Superior temporal gyrus (tissue), 1 donor: ENCODE data around the gene CDK2AP2.

Source experiments
- DNase-seq: peaks from one replicate; pipeline ENCODE4 v3.0.0-alpha.2; 2016; ENCODE audit errors: extremely low spot score

The CDK2AP2 gene

GRCh38 chr11:67503119-67504004 lies 4.6 kb downstream of the CDK2AP2 start:
- no peak for DNase-seq

DNA sequence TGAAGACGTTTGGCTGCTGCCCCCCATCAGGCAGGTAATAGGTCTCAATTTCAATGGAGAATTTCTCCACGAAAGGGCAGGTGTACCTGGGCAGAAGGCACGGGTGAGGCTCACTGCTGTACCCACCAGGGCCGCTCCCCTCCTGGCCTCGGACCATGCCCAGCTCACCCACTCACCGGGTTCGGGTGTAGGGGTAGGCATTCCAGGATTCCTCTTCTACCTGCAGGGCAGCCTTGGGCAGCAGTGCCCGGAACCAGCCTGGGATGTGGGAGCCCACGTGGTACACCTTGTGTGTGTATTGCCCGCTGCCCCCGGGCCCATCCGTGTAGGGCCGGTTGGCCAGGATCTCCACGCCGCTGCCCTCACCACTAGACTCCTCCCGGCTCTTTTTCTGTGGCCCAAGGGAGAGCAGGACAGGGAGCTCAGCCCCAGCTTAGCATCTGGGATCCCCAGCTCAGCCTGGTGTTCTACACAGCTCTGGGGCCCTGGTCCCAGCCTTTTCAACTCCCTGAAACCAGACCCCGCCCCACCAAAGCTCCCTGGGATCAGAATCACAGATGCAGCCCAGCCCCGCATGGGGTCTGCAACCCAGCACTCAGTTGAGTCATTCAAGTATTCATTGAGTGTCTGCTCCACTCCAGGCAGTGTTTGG lies 5.5 kb downstream of the CDK2AP2 start:
- no peak for DNase-seq

DNA sequence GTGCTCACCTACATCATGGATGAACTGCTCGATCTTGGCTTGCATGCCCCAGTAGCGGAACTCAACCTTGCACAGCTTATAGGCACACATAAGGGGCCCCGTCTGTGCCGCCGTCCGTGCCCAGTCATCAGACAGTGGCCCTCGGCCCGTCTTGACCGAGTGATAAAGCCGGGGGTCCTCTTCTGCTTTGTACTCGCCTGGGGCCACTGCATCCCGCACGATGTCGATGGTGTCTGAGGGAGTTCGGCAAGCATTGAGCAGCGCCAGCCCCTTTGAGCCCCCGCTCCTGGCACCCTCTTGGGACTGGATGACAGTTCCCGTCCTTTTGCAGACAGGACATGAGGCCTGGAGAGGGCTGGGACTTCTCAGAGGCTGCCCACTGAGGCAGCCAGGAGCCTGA lies 6.1 kb downstream of the CDK2AP2 start:
- no peak for DNase-seq

- DNase-seq, result no peak
Observed at GRCh38 chr11:67500831-67501715, 6.9 kb downstream of the CDK2AP2 start.

GRCh38 chr11:67500484-67500821 lies 7.5 kb downstream of the CDK2AP2 start:
- no peak for DNase-seq

GRCh38 chr11:67499808-67500483 lies 8.0 kb downstream of the CDK2AP2 start:
- DNase-seq, result no peak

- DNase-seq, result no peak
Observed at GRCh38 chr11:67498544-67498972, 9.4 kb downstream of the CDK2AP2 start.

DNA sequence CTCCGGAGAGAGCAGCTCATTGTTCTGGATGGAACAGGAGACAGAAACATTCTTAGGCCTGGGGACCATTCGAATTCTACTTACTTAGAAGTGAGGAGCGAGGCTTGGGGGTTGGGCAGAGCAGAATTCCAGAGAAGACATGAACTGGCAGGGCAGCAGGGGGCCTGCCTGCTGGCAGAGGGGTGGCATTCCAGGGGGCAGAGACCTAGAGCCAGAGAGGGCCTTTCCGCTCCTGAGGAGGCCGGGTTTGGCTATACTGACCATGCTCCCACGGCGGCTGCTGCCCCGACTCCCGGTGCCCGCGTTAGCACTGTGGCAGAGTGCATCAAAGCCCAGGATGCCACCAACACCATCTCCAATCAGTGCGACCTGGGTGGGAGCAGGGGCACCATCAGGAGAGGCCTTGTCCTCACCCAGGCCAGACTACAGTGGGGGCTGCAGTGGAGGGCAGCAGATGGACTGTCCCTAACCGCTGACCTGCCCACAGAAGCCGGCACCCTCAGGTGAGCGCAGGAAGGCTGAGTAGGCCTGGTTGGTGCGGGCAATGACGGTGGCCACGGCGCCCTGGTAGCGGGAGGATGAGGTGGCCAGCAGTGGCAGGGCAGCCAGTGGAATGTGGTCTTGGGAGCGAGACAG lies 10.2 kb downstream of the CDK2AP2 start:
- no peak for DNase-seq

GRCh38 chr11:67496113-67496512 lies 11.8 kb downstream of the CDK2AP2 start:
- no peak for DNase-seq

- no peak for DNase-seq
Observed at GRCh38 chr11:67495234-67496005, 12.5 kb downstream of the CDK2AP2 start.

- DNase-seq, result no peak
Observed at GRCh38 chr11:67494371-67495233, 13.4 kb downstream of the CDK2AP2 start.

DNA sequence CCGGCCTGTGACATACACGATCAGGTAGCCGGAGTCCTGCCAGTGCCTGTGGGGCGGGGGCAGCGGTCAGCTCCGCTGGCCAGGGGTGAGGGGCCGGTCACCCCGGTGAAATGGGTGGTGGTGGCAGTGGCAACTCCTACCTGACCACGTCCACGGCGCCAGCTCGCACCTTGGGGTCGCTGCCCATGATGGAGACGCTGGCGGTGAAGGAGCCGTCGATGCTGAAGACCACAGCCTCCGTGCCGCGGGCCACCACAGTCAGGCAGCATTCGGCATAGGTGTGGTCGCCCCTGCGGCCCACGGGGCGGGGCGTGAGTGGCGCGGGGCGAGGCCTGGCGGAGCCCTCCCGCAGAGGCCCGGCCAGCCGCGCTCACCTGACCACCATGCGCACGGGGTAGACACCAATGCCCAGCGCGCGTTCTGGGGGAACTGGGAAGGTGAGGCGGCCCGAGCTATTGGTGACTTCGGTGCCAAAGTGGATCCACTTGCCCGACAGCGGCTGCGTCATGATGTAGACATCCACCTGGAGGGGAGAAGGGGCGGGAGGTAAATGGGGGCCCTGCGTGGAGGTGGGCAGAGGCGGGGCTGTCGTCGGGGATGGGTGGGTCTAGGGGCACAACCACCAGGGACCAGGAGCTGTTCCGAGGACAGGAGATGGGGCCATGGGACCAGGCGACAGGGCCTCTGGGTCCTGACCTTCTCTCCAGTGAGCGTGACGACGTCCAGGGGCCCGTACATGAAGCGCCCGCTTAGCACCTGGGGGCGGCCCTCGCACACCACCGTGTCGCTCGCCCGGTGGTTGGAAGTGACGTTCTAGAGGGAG lies 14.2 kb downstream of the CDK2AP2 start:
- no peak for DNase-seq

DNA sequence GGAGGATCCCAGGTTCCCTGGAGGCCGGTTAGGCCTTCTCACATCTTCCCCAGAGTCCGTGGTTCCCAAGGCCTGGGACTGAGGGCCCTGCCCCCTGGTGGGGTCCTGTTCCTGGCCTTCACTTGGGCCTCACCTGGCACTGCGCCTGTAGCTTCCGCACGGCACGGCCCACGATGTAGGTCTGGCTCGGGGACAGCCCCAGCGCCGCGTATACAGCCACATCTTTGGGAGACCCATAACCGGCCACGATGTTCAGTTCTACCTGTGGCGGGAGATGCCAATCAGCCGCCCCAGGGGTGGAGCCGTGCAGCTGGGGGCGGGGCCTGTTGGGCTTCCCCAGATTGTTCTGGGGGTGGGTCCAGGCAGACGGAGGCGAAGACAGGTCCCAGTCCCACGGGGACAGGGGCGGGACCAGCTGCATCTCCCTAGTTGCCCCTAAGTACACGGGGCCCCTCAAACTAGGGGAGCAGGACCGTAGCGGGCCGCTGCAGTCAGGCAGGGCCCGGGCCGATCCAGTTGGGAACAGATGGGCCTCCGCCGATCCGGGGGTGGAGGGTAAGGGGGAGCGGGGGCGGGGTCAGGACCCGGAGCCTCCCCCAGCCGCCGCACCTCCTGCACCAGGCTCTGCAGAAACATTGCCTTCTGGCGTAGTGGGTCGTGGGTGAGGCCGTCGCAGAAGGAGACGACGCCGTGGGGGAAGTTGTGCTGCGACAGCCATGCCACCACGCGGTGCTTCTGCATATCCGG lies 15.0 kb downstream of the CDK2AP2 start:
- no peak for DNase-seq

- no peak for DNase-seq
Observed at GRCh38 chr11:67492069-67492727, 15.8 kb downstream of the CDK2AP2 start.

DNA sequence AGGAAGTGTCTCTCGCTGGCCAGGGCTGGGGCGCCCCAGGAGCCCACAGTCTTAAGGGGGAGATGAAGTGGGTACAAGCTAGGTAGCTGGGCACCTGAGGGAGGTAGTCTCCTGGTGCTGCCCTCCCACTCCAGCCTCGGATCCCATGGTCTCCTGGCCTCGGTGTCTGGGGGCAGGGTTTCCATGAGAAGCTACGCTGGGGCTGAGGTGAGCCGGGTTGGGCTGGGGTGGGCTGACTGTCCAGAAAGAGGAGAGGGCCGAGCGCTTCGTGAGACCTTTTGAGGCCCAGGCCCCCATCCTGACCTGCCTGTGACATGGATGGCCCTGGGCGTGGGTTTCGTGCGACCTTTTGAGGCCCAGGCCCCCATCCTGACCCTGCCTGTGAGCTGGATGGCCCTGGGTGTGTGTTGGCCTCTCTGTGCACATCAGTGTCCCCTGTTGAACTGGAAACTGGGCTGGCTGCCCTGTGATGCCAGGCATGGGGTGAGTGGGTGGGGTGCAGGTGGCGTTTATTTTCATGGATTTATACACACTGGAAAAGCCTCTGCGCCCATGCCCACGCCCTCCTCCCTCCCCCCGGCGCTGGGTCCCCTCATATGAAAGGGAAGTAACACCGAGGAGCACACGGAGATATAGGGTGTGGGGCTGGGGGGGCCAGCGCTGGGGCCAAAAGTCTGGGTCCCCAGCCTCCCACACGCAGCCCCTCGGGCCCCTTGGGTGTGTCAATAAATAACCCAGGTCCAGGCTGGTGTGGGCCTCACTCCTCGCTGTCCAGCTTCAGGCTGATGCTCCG lies 16.5 kb downstream of the CDK2AP2 start:
- no peak for DNase-seq

GRCh38 chr11:67490727-67491065 lies 17.3 kb downstream of the CDK2AP2 start:
- no peak for DNase-seq
